ENCODE results near the gene OR11L1. TPM values are rescaled to one million over a fixed set of nuclear protein-coding genes. Genes with fewer than 3 reads are reported as not detected.

The OR11L1 gene
- total RNA-seq, 1 experiment from 2014 or later, result not detected

DNA sequence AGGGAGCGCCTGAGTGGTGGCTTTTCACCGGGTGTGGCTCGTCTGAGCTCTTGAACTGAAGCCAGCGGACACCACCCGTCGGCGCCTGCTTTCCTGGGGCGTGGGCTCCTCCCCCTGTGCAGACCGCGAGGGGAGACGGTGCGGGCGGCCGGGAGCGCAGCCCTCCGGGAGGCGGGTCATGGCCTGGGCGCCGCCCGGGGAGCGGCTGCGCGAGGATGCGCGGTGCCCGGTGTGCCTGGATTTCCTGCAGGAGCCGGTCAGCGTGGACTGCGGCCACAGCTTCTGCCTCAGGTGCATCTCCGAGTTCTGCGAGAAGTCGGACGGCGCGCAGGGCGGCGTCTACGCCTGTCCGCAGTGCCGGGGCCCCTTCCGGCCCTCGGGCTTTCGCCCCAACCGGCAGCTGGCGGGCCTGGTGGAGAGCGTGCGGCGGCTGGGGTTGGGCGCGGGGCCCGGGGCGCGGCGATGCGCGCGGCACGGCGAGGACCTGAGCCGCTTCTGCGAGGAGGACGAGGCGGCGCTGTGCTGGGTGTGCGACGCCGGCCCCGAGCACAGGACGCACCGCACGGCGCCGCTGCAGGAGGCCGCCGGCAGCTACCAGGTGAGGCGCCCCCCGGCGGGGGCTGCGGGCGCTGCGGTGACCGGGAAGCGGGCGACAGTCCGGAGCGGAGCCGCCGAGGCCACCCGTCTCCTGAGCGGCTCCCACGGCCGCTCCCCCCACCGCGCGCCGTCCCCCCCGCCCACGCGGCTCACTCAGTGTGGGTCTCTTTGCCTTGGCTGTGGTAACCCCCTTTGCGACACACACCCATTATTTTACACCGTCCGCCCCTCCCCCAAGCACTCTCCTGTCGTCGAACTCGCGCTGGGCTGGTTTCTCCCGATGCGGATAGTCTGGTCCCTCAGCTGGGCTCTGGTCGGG, 15.6 kb upstream of the OR11L1 start, which contains the start of gene TRIM58:
Gene TRIM58, plus strand, starts transcription at position 119 of the 916 bp plus-strand sequence. Its CDS starts 60 bp downstream, at position 179.
- ChIA-PET CTCF (no interaction called here), POLR2A (no interaction called here), RAD21 (ENCODE audit: low non-redundant PET in 1 of 2, low total read pairs in 2 of 2, uncharacterized antibody in 2 of 2, unreplicated experiment in 2 of 2) (no interaction called here)
- Histone ChIP-seq H3K4me3 (replicated peaks in 1 of 2; ENCODE audit: low read depth in 1 of 2, low read length in 2 of 2) (no peak within 1 kb of the TSS), H3K27ac (ENCODE audit: low read depth, low read length) (no peak within 1 kb of the TSS), H3K9me3 (ENCODE audit: control insufficient read depth in 1 of 2, insufficient read depth in 1 of 2, low read depth in 1 of 2, low read length in 2 of 2) (peaks cover 6% of the 10 kb centered on the region in 2 experiments; a peak in 2 of 4 replicates), H3K4me2 (ENCODE audit: low read length) (no peak within 1 kb of the TSS), H4K20me1 (ENCODE audit: insufficient read depth) (no peaks in the 10 kb centered on the region), H3K9me2 (ENCODE audit: insufficient read depth) (no peaks in the 10 kb centered on the region), H3K79me2 (ENCODE audit: insufficient read depth, low read length) (no peaks in the 10 kb centered on the region), H3K27me3 (ENCODE audit: insufficient read depth, low read length) (no peaks in the 10 kb centered on the region), H2AFZ (ENCODE audit: low read depth, low read length, poor library complexity, severe bottlenecking) (no peak within 1 kb of the TSS), H3K36me3 (ENCODE audit: control insufficient read depth in 1 of 2, insufficient read depth in 2 of 2, low read length in 2 of 2) (no peaks in the 10 kb centered on the region), H3K4me1 (ENCODE audit: control insufficient read depth in 1 of 2, insufficient read depth in 2 of 2, low read length in 2 of 2) (no peaks in the 10 kb centered on the region), H3K9ac (ENCODE audit: low read length) (no peak within 1 kb of the TSS)
- no peak for TF ChIP-seq POLR2AphosphoS5 (IDR thresholded peaks at IDR 0.05; ENCODE audit: low read depth, low read length)
- TF ChIP-seq CTCF (IDR thresholded peaks at IDR 0.05 in 2 of 3, conservative IDR thresholded peaks at IDR 0.05 in 1 of 3; ENCODE audit: borderline replicate concordance in 1 of 3, insufficient read depth in 1 of 3, low read depth in 2 of 3, low read length in 2 of 3), result no peak
- no peak for TF ChIP-seq ZFX (IDR thresholded peaks at IDR 0.05)
- no peak for TF ChIP-seq POLR2A (IDR thresholded peaks at IDR 0.05; ENCODE audit: borderline replicate concordance, extremely low read depth, insufficient read depth, insufficient read length)
- TF ChIP-seq SRF (IDR thresholded peaks at IDR 0.05; ENCODE audit: low read depth), result no peak
- no peak for TF ChIP-seq ZNF274 (IDR thresholded peaks at IDR 0.05; ENCODE audit: low read depth, low read length)
- TF ChIP-seq ELF1 (IDR thresholded peaks at IDR 0.05; ENCODE audit: borderline replicate concordance, low read depth), result no peak
- TF ChIP-seq, protein P1, sequence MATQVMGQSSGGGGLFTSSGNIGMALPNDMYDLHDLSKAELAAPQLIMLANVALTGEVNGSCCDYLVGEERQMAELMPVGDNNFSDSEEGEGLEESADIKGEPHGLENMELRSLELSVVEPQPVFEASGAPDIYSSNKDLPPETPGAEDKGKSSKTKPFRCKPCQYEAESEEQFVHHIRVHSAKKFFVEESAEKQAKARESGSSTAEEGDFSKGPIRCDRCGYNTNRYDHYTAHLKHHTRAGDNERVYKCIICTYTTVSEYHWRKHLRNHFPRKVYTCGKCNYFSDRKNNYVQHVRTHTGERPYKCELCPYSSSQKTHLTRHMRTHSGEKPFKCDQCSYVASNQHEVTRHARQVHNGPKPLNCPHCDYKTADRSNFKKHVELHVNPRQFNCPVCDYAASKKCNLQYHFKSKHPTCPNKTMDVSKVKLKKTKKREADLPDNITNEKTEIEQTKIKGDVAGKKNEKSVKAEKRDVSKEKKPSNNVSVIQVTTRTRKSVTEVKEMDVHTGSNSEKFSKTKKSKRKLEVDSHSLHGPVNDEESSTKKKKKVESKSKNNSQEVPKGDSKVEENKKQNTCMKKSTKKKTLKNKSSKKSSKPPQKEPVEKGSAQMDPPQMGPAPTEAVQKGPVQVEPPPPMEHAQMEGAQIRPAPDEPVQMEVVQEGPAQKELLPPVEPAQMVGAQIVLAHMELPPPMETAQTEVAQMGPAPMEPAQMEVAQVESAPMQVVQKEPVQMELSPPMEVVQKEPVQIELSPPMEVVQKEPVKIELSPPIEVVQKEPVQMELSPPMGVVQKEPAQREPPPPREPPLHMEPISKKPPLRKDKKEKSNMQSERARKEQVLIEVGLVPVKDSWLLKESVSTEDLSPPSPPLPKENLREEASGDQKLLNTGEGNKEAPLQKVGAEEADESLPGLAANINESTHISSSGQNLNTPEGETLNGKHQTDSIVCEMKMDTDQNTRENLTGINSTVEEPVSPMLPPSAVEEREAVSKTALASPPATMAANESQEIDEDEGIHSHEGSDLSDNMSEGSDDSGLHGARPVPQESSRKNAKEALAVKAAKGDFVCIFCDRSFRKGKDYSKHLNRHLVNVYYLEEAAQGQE (IDR thresholded peaks at IDR 0.05; ENCODE audit: low read depth), result no peak
- TF ChIP-seq, protein P2, sequence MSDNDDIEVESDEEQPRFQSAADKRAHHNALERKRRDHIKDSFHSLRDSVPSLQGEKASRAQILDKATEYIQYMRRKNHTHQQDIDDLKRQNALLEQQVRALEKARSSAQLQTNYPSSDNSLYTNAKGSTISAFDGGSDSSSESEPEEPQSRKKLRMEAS (IDR thresholded peaks at IDR 0.05), result no peak
- no peak for TF ChIP-seq YY1 (IDR thresholded peaks at IDR 0.05; ENCODE audit: extremely low read depth, insufficient replicate concordance, low read depth, low read length)
- no peak for TF ChIP-seq EZH2 (IDR thresholded peaks at IDR 0.05)
- no peak for TF ChIP-seq CEBPB (IDR thresholded peaks at IDR 0.05; ENCODE audit: low read depth)
- no peak for TF ChIP-seq JUND (IDR thresholded peaks at IDR 0.05)
- TF ChIP-seq RAD21 (IDR thresholded peaks at IDR 0.05; ENCODE audit: low read depth), result no peak
- TF ChIP-seq CBX3 (IDR thresholded peaks at IDR 0.05; ENCODE audit: low read depth), result no peak
- TF ChIP-seq SIN3A (IDR thresholded peaks at IDR 0.05; ENCODE audit: low read depth), result no peak
- TF ChIP-seq TCF7L2 (IDR thresholded peaks at IDR 0.05; ENCODE audit: borderline replicate concordance, extremely low read depth, insufficient read depth, insufficient read length), result no peak
- TF ChIP-seq EZH2phosphoT487 (IDR thresholded peaks at IDR 0.05; ENCODE audit: borderline replicate concordance), result no peak
- TF ChIP-seq SP1 (IDR thresholded peaks at IDR 0.05; ENCODE audit: low read depth), result no peak
- no peak for TF ChIP-seq EGR1 (IDR thresholded peaks at IDR 0.05; ENCODE audit: low read depth)
- ATAC-seq (no peak), DNase-seq (ENCODE audit: low read depth, low spot score) (no peak)
- no TSS peak for BruUV-seq (replicated peaks)
- intact Hi-C loops (cut with micrococcal nuclease), result no loop called here
